GM21825 (cell line): Measurements from ENCODE around the gene KIF26B.

Experiments used
- ATAC-seq: cut with Tn5 transposase; IDR thresholded peaks from one replicate; pipeline ENCODE4 v1.9.1; 2021; ENCODE audit warnings: mild to moderate bottlenecking, moderate library complexity; ENCODE audit not compliant: unreplicated experiment

Gene KIF26B

GRCh38 chr1:245270972-245271371 lies 116.2 kb downstream of the KIF26B start:
- no peak for ATAC-seq

GRCh38 chr1:245272676-245273075 lies 117.9 kb downstream of the KIF26B start:
- ATAC-seq, result no peak

GRCh38 chr1:245276445-245276844 lies 121.7 kb downstream of the KIF26B start:
- ATAC-seq, result no peak

GRCh38 chr1:245277276-245277675 lies 122.5 kb downstream of the KIF26B start:
- ATAC-seq, result no peak

- ATAC-seq, result no peak
These were observed 124.1 kb downstream of the KIF26B start for GRCh38 chr1:245278846-245279245.

GRCh38 chr1:245279346-245279745 lies 124.6 kb downstream of the KIF26B start:
- ATAC-seq, result no peak

- ATAC-seq, result no peak
These were observed 128.2 kb downstream of the KIF26B start for GRCh38 chr1:245283001-245283400.

GRCh38 chr1:245285168-245285567 lies 130.4 kb downstream of the KIF26B start:
- no peak for ATAC-seq

GRCh38 chr1:245288796-245289195 lies 134.0 kb downstream of the KIF26B start:
- ATAC-seq, result no peak

- no peak for ATAC-seq
These were observed 136.1 kb downstream of the KIF26B start for GRCh38 chr1:245290836-245291235.

GRCh38 chr1:245291351-245291750 lies 136.6 kb downstream of the KIF26B start:
- ATAC-seq, result no peak

- no peak for ATAC-seq
These were observed 137.4 kb downstream of the KIF26B start for GRCh38 chr1:245292141-245292540.

- no peak for ATAC-seq
These were observed 137.8 kb downstream of the KIF26B start for GRCh38 chr1:245292553-245292952.

- ATAC-seq, result no peak
These were observed 139.2 kb downstream of the KIF26B start for GRCh38 chr1:245294020-245294419.

- no peak for ATAC-seq
These were observed 144.0 kb downstream of the KIF26B start for GRCh38 chr1:245298781-245299180.

GRCh38 chr1:245301162-245301580 lies 146.4 kb downstream of the KIF26B start:
- ATAC-seq, result no peak

- no peak for ATAC-seq
These were observed 147.1 kb downstream of the KIF26B start for GRCh38 chr1:245301921-245302320.

- no peak for ATAC-seq
These were observed 149.9 kb downstream of the KIF26B start for GRCh38 chr1:245304698-245305097.

GRCh38 chr1:245306020-245306419 lies 151.2 kb downstream of the KIF26B start:
- ATAC-seq, result no peak

GRCh38 chr1:245306628-245307410 lies 152.0 kb downstream of the KIF26B start:
- ATAC-seq, result no peak

- peak; percentile 58 for ATAC-seq
These were observed 156.1 kb downstream of the KIF26B start for GRCh38 chr1:245310571-245311531.
